Eye (tissue), 1 donor: ENCODE data around the gene OR10D3.
"Not testable (repeated sequence)": the region's sequence is repeated elsewhere in the genome, so short reads cannot be mapped to it uniquely, and the experiment has no call there.

Experiments
- DNase-seq: peaks from one replicate; pipeline ENCODE4 v3.0.0-alpha.2; 2015

The OR10D3 gene

GRCh38 chr11:124195189-124195734, 12.1 kb downstream of the OR10D3 start:
- peak; percentile 71 for DNase-seq

- DNase-seq: no peak
Measured at GRCh38 chr11:124197999-124198398, 14.9 kb downstream of the OR10D3 start.

GRCh38 chr11:124198897-124199296, 15.8 kb downstream of the OR10D3 start:
- DNase-seq: no peak

GRCh38 chr11:124199702-124200101, 16.6 kb downstream of the OR10D3 start:
- no peak for DNase-seq

GRCh38 chr11:124200671-124201070, 17.5 kb downstream of the OR10D3 start:
- no peak for DNase-seq

- no peak for DNase-seq
Measured at GRCh38 chr11:124202951-124203350, 19.8 kb downstream of the OR10D3 start.

GRCh38 chr11:124204008-124204407, 20.9 kb downstream of the OR10D3 start:
- DNase-seq: no peak

GRCh38 chr11:124207102-124207792, 24.1 kb downstream of the OR10D3 start:
- no peak for DNase-seq

GRCh38 chr11:124209824-124210357, 26.7 kb downstream of the OR10D3 start:
- DNase-seq: no peak

GRCh38 chr11:124210421-124210820, 27.3 kb downstream of the OR10D3 start:
- DNase-seq: no peak

GRCh38 chr11:124211321-124211720, 28.2 kb downstream of the OR10D3 start:
- DNase-seq: no peak

- no peak for DNase-seq
Measured at GRCh38 chr11:124214027-124214426, 30.9 kb downstream of the OR10D3 start.

- DNase-seq: no peak
Measured at GRCh38 chr11:124219126-124219525, 36.0 kb downstream of the OR10D3 start.

GRCh38 chr11:124222407-124222806, 39.3 kb downstream of the OR10D3 start:
- no peak for DNase-seq

- not testable (repeated sequence) for DNase-seq
Measured at GRCh38 chr11:124224618-124225423, 41.7 kb downstream of the OR10D3 start.

GRCh38 chr11:124225471-124225870, 42.3 kb downstream of the OR10D3 start:
- no peak for DNase-seq

- DNase-seq: no peak
Measured at GRCh38 chr11:124233376-124233775, 50.2 kb downstream of the OR10D3 start.
